GM03348 (cell line): ENCODE results near the gene MPP1.

Source experiments
- DNase-seq: peaks from one replicate; pipeline ENCODE4 v3.0.0; 2012; ENCODE audit warnings: low spot score

Gene MPP1

DNA sequence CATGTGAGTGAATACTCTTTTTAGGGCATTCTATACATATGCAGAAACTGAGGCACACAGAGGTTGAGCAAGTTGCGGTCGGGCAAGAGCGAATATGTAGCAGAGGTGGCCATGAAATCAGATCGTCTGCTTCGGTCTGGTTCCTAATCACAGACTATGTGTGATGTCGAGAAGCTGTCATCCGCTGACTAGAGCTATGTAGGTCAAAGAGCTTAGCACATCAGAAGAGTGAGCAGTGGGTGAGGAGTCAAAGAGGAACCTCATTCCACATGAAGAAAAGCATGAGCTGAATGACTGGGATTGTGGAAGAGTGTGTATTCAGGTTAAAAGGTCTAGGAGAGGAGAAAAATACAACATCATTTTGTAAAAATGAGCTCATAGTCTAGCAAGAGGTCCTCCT lies 73.4 kb downstream of the MPP1 start:
- DNase-seq = no peak

DNA sequence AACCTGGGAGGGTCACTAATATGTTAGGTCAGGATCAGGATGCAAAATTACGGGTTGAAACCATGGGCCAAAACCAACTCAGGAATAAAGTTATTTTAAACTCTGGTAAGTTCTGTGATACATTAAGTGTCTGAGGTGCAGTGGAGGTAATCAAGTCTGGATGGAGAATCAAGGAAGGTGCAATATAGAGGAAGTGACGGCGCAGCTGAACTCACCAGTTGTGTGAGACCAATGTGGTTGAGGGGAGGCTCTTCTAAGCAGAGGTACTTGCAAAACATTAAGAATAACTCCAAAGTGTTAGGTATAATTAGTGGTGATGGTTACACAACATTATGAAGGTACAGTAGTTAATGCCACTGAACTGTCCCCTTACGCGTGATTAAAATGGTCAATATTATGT lies 74.1 kb downstream of the MPP1 start:
- no peak for DNase-seq

DNA sequence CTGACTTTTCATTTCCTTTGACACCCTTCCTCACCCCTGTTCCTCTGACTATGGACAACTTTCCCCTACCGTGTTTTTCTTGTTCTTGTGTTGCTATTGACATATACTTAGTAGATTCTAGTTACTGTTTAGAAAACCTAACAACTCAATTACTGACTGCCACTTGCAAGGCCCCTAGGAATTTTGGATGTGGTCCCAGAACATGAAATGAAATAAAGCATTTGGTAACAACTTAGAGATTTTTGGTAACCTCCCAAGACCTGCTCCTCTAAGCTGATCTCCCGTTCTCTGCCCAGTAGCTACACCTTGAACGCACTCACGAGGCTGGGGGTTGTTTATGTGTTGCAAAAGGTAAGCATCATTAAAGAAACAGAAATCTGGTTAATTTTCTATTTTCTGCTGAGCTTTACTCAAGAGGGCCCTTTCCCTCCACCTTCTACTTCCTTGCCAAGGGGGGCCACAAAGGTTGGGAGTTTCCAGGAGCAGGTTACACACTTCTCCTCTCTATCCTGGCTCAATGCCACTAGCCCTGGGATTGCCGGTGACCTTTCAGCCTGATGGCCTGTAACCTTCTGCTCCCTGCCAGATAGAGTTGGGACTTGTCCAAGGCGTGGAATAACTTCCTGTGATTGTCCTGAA lies 74.9 kb downstream of the MPP1 start:
- DNase-seq = peak; percentile 27

DNA sequence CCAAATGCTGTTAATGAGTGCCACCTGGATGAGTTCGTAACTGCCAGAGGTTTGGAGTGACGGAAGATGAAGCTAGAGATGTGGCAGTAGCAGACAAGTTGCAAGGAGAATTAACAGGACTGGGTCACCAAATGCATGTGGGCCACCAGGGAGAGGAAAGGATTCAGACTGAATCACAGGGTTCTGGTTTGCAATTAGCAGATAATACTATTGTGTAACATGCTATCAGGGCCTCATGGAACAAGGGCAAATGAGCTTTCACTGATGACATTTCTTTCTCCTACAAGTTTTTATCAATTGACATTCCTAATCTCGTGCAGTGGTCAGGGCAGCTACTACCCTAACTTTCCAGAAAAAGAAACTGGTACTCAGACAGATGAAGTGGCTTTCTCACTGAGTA lies 75.8 kb downstream of the MPP1 start:
- no peak for DNase-seq
